DND-41 (cell line): ENCODE results near the gene DES.

ENCODE experiments used
- EZH2 ChIP-seq: IDR thresholded peaks from 3 replicates; pipeline ENCODE4 v1.6.1; 2012; ENCODE audit warnings: borderline replicate concordance, low read depth, mild to moderate bottlenecking, moderate library complexity, low read length, inconsistent platforms; ENCODE audit not compliant: severe bottlenecking
- TF ChIP-seq, protein P1 (sequence below): IDR thresholded peaks from 2 replicates; pipeline ENCODE4 v1.5.1; 2012; ENCODE audit warnings: borderline replicate concordance, low read length, moderate library complexity, mild to moderate bottlenecking; ENCODE audit not compliant: poor library complexity, severe bottlenecking; ENCODE audit errors: extremely low read depth

DNA sequence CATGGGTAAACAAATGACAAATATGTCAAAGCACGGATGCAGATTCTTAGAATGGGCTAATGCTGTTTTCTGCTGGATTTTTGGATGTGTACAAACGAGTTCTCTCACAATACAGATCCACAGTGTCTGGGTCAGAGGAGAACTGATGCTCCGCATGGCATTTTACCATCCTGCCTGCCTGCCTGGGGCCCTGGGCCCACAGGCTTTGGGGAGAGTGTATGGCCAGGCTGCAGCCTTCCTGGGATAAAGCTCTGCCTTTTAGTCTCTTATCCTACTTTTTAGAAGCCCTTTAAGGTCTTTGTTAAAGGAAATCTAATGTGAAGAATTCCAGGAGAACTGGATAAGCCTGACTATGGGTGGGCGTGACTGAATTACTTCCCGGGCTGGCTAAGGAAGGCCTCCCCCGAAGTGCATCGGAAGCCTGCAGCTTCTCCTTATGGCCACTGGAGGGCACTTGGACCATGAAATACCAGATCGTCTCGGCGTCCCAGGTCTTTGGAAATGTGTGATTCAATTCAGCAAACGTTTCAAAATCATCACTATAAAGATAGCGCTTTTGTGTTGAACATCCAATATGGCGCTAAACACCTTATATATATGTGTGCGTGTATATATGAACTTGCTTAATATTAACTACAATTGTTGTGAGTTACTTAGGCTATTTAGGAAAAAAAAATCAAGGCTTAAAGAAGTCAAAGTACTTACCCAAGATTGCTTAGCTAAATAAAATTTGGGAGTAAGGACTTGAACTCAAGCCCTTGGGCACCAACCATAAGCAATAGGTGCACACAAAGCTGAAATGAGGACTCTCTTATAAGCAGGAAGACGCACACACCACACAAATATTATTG is 15.3 kb upstream of the DES start:
- TF ChIP-seq, protein P1, sequence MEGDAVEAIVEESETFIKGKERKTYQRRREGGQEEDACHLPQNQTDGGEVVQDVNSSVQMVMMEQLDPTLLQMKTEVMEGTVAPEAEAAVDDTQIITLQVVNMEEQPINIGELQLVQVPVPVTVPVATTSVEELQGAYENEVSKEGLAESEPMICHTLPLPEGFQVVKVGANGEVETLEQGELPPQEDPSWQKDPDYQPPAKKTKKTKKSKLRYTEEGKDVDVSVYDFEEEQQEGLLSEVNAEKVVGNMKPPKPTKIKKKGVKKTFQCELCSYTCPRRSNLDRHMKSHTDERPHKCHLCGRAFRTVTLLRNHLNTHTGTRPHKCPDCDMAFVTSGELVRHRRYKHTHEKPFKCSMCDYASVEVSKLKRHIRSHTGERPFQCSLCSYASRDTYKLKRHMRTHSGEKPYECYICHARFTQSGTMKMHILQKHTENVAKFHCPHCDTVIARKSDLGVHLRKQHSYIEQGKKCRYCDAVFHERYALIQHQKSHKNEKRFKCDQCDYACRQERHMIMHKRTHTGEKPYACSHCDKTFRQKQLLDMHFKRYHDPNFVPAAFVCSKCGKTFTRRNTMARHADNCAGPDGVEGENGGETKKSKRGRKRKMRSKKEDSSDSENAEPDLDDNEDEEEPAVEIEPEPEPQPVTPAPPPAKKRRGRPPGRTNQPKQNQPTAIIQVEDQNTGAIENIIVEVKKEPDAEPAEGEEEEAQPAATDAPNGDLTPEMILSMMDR, result peak; percentile 96
- TF ChIP-seq EZH2, result no peak
